Common myeloid progenitor, CD34-positive (primary cell): ENCODE results near the gene KCNA1.

Experiments
- CTCF ChIA-PET: fragments of 350-600 bp; sonication (Branson Sonifier 250); formaldehyde crosslinking; loops from one replicate; lab custom pipeline; 2021; ENCODE audit warnings: antibody characterized with exemption; lab: Charles Lee
- POLR2A ChIA-PET: fragments of 350-600 bp; sonication (Branson Sonifier 250); formaldehyde crosslinking; loops from one replicate; lab custom pipeline; 2021; ENCODE audit warnings: antibody characterized with exemption; lab: Charles Lee
- DNase-seq, 3 donors: peaks; one replicate each; pipeline versions ENCODE4 v3.0.0 to v3.0.0-alpha.2; 2013
- H3K27ac ChIP-seq, 2 experiments: 1 replicate in 1 of 2; 2 replicates in 1 of 2; pipeline ENCODE4 v1.7.0; 2013; ENCODE audit warnings: inconsistent platforms in 2 of 2, low read length in 2 of 2, mild to moderate bottlenecking in 2 of 2, low read depth in 1 of 2, moderate library complexity in 1 of 2; ENCODE audit not compliant: severe bottlenecking in 2 of 2, insufficient read depth in 1 of 2, poor library complexity in 1 of 2
- H3K27me3 ChIP-seq, 5 experiments: replicated peaks in 2 of 5; 1 replicate in 3 of 5; 2 replicates in 2 of 5; pipeline versions ENCODE4 v1.6.1 to v1.7.0; 2013; ENCODE audit warnings: low read length in 4 of 5, mild to moderate bottlenecking in 2 of 5, moderate library complexity in 2 of 5, inconsistent platforms in 1 of 5; ENCODE audit not compliant: insufficient read depth in 5 of 5, control insufficient read depth in 4 of 5
- H3K36me3 ChIP-seq, 4 experiments: 1 replicate in 2 of 4; 2 replicates in 2 of 4; pipeline versions ENCODE4 v1.6.1 to v1.7.0; 2013; ENCODE audit warnings: low read length in 3 of 4, control low read depth in 1 of 4, mild to moderate bottlenecking in 1 of 4; ENCODE audit not compliant: control insufficient read depth in 4 of 4, insufficient read depth in 4 of 4
- H3K4me1 ChIP-seq, 4 experiments: 1 replicate in 3 of 4; 2 replicates in 1 of 4; pipeline versions ENCODE4 v1.6.1 to v1.7.1; 2013; ENCODE audit warnings: low read length in 3 of 4, mild to moderate bottlenecking in 3 of 4, control low read depth in 1 of 4, inconsistent platforms in 1 of 4, moderate library complexity in 1 of 4; ENCODE audit not compliant: control insufficient read depth in 4 of 4, insufficient read depth in 4 of 4; ENCODE audit errors: control extremely low read depth in 1 of 4
- H3K4me3 ChIP-seq, 7 experiments: 1 replicate in 4 of 7; 2 replicates in 3 of 7; pipeline versions ENCODE4 v1.5.1 to v1.7.0; 2013; ENCODE audit warnings: mild to moderate bottlenecking in 7 of 7, low read length in 6 of 7, moderate library complexity in 6 of 7, inconsistent platforms in 2 of 7, low read depth in 2 of 7, control low read depth in 1 of 7; ENCODE audit not compliant: insufficient read depth in 4 of 7, control insufficient read depth in 1 of 7; ENCODE audit errors: extremely low read depth in 1 of 7
- H3K9me3 ChIP-seq, 5 experiments: 1 replicate in 4 of 5; 2 replicates in 1 of 5; pipeline versions ENCODE4 v1.6.1 to v1.7.1; 2013; ENCODE audit warnings: low read length in 4 of 5, mild to moderate bottlenecking in 2 of 5, inconsistent platforms in 1 of 5, low read depth in 1 of 5, moderate library complexity in 1 of 5; ENCODE audit not compliant: control insufficient read depth in 4 of 5, insufficient read depth in 2 of 5; ENCODE audit errors: control extremely low read depth in 1 of 5
- WGBS: methylation state at CpG from one replicate; pipeline ENCODE4 v1.1.5; 2013; ENCODE audit not compliant: insufficient coverage; 5-methylcytosine and 5-hydroxymethylcytosine counted together

The KCNA1 gene

GRCh38 chr12:4910502-4911315 is 1.0 kb downstream of the KCNA1 start:
- WGBS = under 1% methylated on average over 30 of the region's 49 CpGs
- peaks cover 10 to 92% (median 56%) of the 10 kb centered on the region in 5 experiments for H3K27me3 ChIP-seq

GRCh38 chr12:4911316-4911994 is 1.8 kb downstream of the KCNA1 start:
- Histone ChIP-seq H3K27ac (no peak overlapping the region), H3K27me3 (peaks cover 7 to 85% (median 54%) of the 10 kb centered on the region in 5 experiments), H3K9me3 (peaks cover 0 to 8% (median 4%) of the 10 kb centered on the region in 5 experiments), H3K36me3 (no peaks in the 10 kb centered on the region), H3K4me3 (peak overlapping the region in 3 of 7 experiments; percentile 69 to 77 (median 70)), H3K4me1 (peaks cover 0 to 30% (median 17%) of the 10 kb centered on the region in 4 experiments)
- ChIA-PET CTCF (interaction anchor here (0.8 to 1.5 kb wide), 3 partner anchors 23 to 91 kb away, joined by 3 to 5 read pairs (median 4); no protein-coding TSS in a partner anchor), POLR2A (no interaction called here)
- peak in 2 of 3 donors; percentile 27 to 35 for DNase-seq
- 32% methylated on average over 57 of the region's 61 CpGs for WGBS

More at GRCh38 chr12:4910502-4911315, 1.0 kb downstream of the KCNA1 start:
- peaks cover 0 to 30% (median 17%) of the 10 kb centered on the region in 4 experiments for H3K4me1 ChIP-seq
- peak in 2 of 3 donors; percentile 56 to 65 for DNase-seq
- no peak overlapping the region for H3K27ac ChIP-seq
- H3K36me3 ChIP-seq = no peaks in the 10 kb centered on the region
- H3K9me3 ChIP-seq = peaks cover 0 to 8% (median 4%) of the 10 kb centered on the region in 5 experiments
- peak overlapping the region in 6 of 7 experiments; percentile 13 to 77 (median 64) for H3K4me3 ChIP-seq
- CTCF ChIA-PET = interaction anchor here (0.8 to 3.2 kb wide), 5 partner anchors 8 to 92 kb away, joined by 3 to 12 read pairs (median 4); no protein-coding TSS in a partner anchor
- POLR2A ChIA-PET = no interaction called here

DNA sequence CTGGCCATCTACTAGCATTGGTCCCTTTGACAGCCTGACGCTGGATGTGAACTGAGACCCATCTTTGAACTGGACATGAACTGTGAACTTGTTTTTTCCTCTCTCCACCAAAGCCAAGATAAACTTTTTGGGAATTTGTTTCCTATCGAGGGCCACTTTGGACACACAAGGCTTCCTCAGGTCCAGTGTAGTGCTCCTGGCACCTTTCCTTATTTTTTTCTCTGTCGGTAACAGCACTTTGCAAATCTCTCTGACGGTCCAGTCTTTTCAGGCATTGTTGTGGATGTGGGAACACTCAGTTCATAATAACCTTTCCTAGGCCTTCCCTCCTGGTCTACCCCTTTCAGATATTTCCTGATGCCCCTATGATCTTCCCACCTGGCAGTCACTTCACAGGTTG is 5.0 kb downstream of the KCNA1 start:
- ChIA-PET CTCF (no interaction called here), POLR2A (no interaction called here)
- DNase-seq = no peak
- Histone ChIP-seq H3K27me3 (peaks cover 0 to 53% (median 35%) of the 10 kb centered on the region in 5 experiments), H3K27ac (no peak overlapping the region), H3K36me3 (no peaks in the 10 kb centered on the region), H3K9me3 (peaks cover 0 to 8% (median 4%) of the 10 kb centered on the region in 5 experiments), H3K4me3 (no peak overlapping the region), H3K4me1 (peaks cover 0 to 28% (median 12%) of the 10 kb centered on the region in 4 experiments)
- 97% methylated on average over 4 of the region's 4 CpGs for WGBS

DNA sequence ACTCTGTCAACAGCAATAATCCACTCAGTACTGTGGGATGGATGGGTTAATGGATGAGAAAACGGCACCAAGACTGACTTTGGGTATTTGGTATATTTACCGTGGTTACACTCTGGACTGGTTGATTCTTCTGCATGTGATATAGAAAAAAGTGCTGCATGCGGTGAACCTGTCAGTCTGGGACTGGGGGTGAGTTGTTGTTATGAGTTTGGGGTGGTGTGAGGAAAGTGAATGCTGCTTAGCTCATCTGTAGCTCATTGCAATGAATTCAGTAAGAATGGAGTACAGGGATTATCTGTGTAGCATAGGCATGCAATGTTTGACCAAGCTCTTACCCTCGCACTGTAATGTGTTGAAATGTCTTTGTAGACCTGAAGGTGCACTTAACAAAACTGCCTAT is 6.0 kb downstream of the KCNA1 start:
- Histone ChIP-seq H3K4me3 (no peak overlapping the region), H3K4me1 (peaks cover 0 to 18% (median 7%) of the 10 kb centered on the region in 4 experiments), H3K36me3 (no peaks in the 10 kb centered on the region), H3K27ac (no peak overlapping the region), H3K9me3 (peaks cover 0 to 8% (median 4%) of the 10 kb centered on the region in 5 experiments), H3K27me3 (peaks cover 0 to 44% (median 31%) of the 10 kb centered on the region in 5 experiments)
- DNase-seq = no peak
- POLR2A ChIA-PET = no interaction called here
- CTCF ChIA-PET = no interaction called here
- 95% methylated on average over 3 of the region's 4 CpGs for WGBS

DNA sequence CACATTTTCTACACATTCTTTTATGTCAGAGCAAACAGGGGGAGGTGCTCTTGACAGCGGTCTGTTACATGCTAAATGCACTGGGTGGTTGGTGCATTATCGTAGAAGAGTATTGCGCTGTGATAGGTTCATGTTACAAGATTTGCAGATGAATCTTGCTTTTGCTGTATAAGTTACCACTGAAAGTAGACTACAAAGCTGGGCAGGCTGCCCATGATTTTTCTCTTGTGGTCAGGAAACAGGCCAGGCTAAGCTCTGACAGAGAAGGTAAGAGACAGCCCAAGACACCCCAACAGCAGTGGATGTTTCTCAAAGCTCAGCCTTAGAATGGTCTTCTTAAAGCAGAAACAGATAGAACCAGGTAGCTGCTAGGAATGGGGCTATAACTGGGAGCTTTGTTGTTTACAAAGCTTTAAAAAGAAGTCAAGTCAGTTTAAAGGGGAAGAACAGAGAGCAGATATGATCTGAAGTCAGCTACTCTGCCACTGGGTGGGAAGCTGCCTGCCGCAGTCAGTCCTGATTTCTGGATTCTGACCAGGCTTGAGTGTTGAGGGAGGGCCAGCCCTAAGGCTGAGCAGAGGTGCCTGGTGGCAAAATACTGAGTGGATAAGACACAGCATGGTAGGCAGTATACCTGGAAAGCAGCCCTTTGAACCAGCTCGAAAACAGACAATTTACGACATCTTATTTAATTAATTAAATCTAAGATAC is 9.4 kb downstream of the KCNA1 start:
- H3K4me3 ChIP-seq = peak overlapping the region in 2 of 7 experiments; percentile 7 to 46
- H3K27me3 ChIP-seq = peaks cover 0 to 14% (median 9%) of the 10 kb centered on the region in 5 experiments
- peaks cover 0 to 10% (median 5%) of the 10 kb centered on the region in 4 experiments for H3K4me1 ChIP-seq
- H3K27ac ChIP-seq = no peak overlapping the region
- ChIA-PET CTCF (interaction anchor here (1.2 to 2.4 kb wide), 4 partner anchors 10 to 25 kb away, joined by 3 to 12 read pairs (median 4); partner anchors contain the start of gene KCNA1), POLR2A (no interaction called here)
- DNase-seq = peak; percentile 36 to 83 (median 76)
- no peaks in the 10 kb centered on the region for H3K36me3 ChIP-seq
- no peaks in the 10 kb centered on the region for H3K9me3 ChIP-seq
- 22% methylated on average over 4 of the region's 6 CpGs for WGBS

GRCh38 chr12:4932576-4932975 is 22.9 kb downstream of the KCNA1 start:
- WGBS = 98% methylated on average over 5 of the region's 6 CpGs
- H3K27me3 ChIP-seq = peaks cover 0 to 3% (median 0%) of the 10 kb centered on the region in 5 experiments
- no peak for DNase-seq
- ChIA-PET CTCF (interaction anchor here (0.7 to 1.1 kb wide), 3 partner anchors 19 to 1014 kb away, joined by 3 to 4 read pairs (median 3); no protein-coding TSS in a partner anchor), POLR2A (no interaction called here)
- peaks cover 7 to 42% (median 21%) of the 10 kb centered on the region in 4 experiments for H3K4me1 ChIP-seq
- H3K4me3 ChIP-seq = peak overlapping the region in 1 of 7 experiments; percentile 1
- no peaks in the 10 kb centered on the region for H3K36me3 ChIP-seq
- no peaks in the 10 kb centered on the region for H3K9me3 ChIP-seq
- H3K27ac ChIP-seq = no peak overlapping the region
